DOHH2 (cell line): ENCODE results near the gene PTBP3.

Experiments
- H3F3A ChIP-seq: fragments of 200-600 bp; sonication (generic), shearing (Covaris generic); 2 replicates; pipeline ENCODE4 v1.6.0; 2016; ENCODE audit warnings: antibody characterized with exemption, mild to moderate bottlenecking; ENCODE audit not compliant: control insufficient read depth, insufficient read depth
- H3K27ac ChIP-seq: fragments of 200-600 bp; sonication (generic); 2 replicates; pipeline ENCODE4 v1.5.1; 2014; ENCODE audit warnings: low read depth, mild to moderate bottlenecking, low read length, moderate library complexity
- H3K27me3 ChIP-seq: fragments of 200-600 bp; sonication (generic); 2 replicates; pipeline ENCODE4 v1.6.1; 2014; ENCODE audit warnings: mild to moderate bottlenecking, low read length, mixed read lengths; ENCODE audit not compliant: control insufficient read depth
- H3K36me3 ChIP-seq: fragments of 200-600 bp; sonication (generic); 2 replicates; pipeline ENCODE4 v1.6.1; 2014; ENCODE audit warnings: mild to moderate bottlenecking, low read length, moderate library complexity, mixed read lengths; ENCODE audit not compliant: control insufficient read depth
- H3K4me1 ChIP-seq: fragments of 200-600 bp; sonication (generic); 2 replicates; pipeline ENCODE4 v1.6.1; 2014; ENCODE audit warnings: mild to moderate bottlenecking, low read length, mixed read lengths; ENCODE audit not compliant: control insufficient read depth
- H3K4me2 ChIP-seq: fragments of 200-600 bp; sonication (generic); 2 replicates; pipeline ENCODE4 v1.6.0; 2014; ENCODE audit warnings: mild to moderate bottlenecking, low read length, moderate library complexity
- H3K4me3 ChIP-seq: fragments of 200-600 bp; sonication (generic); 2 replicates; pipeline ENCODE4 v1.5.1; 2014; ENCODE audit warnings: mild to moderate bottlenecking, low read length, mixed read lengths
- H3K79me2 ChIP-seq: fragments of 200-600 bp; sonication (generic); 2 replicates; pipeline ENCODE4 v1.6.1; 2014; ENCODE audit warnings: mild to moderate bottlenecking, low read length, mixed read lengths; ENCODE audit not compliant: control insufficient read depth
- H3K9me2 ChIP-seq: fragments of 200-600 bp; sonication (generic); replicated peaks from 2 replicates; pipeline ENCODE4 v1.6.1; 2014; ENCODE audit warnings: mild to moderate bottlenecking, low read length, mixed read lengths; ENCODE audit not compliant: control insufficient read depth
- H3K9me3 ChIP-seq: fragments of 200-600 bp; sonication (generic); 2 replicates; pipeline ENCODE4 v1.6.1; 2014; ENCODE audit warnings: antibody characterized with exemption, low read length, mixed read lengths; ENCODE audit not compliant: control insufficient read depth, insufficient read depth
- H4K20me1 ChIP-seq: fragments of 200-600 bp; sonication (generic); 2 replicates; pipeline ENCODE4 v1.6.0; 2014; ENCODE audit warnings: low read depth, mild to moderate bottlenecking, antibody characterized with exemption, low read length, moderate library complexity; ENCODE audit not compliant: control insufficient read depth, insufficient read depth
- EZH2phosphoT487 ChIP-seq: fragments of 200-600 bp; sonication (generic); IDR thresholded peaks from 2 replicates; pipeline ENCODE4 v1.6.1; 2017; ENCODE audit warnings: borderline replicate concordance, mild to moderate bottlenecking, antibody characterized with exemption, low read length, moderate library complexity, mixed read lengths
- TF ChIP-seq, protein P1 (sequence below): fragments of 200-600 bp; sonication (generic); IDR thresholded peaks from one replicate; pipeline ENCODE4 v1.5.1; 2014; ENCODE audit warnings: antibody characterized with exemption, mild to moderate bottlenecking, low read depth, low read length; ENCODE audit not compliant: poor library complexity, severe bottlenecking

PTBP3 gene, protein sequence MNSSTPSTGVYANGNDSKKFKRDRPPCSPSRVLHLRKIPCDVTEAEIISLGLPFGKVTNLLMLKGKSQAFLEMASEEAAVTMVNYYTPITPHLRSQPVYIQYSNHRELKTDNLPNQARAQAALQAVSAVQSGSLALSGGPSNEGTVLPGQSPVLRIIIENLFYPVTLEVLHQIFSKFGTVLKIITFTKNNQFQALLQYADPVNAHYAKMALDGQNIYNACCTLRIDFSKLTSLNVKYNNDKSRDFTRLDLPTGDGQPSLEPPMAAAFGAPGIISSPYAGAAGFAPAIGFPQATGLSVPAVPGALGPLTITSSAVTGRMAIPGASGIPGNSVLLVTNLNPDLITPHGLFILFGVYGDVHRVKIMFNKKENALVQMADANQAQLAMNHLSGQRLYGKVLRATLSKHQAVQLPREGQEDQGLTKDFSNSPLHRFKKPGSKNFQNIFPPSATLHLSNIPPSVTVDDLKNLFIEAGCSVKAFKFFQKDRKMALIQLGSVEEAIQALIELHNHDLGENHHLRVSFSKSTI

DNA sequence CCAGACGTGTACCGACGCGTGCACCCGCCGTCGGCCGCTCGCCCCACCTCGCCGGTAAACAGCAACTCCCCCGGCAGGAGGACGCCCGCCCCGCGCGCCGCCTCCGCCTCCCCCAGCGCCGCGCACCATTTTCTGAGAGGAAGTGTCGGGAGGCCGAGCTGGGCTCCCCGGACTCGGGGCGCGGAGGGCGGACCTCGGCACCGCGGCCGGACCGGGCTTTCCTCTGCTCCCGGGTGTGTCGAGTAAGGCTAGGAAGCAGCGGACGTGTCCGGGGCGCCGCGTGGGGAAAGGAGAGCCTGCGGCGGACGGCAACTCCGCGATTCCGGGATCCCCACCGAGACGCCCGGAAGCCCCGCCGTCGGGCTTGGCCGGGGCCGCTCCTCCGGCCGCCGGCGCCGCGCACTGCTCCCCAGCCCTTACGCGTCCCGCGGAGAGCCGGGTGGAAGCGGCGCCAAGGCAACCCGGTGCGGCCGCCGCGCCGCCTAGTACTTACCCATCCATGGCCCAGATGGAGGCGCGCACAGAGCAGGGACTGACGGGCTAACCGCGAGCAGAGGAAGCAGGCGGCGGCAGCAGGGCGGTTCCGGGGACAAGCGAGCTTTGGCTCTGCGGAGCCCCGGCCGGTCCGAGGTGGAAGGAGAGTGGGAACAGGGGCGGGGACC lies at the start of gene PTBP3:
Gene PTBP3, minus strand, starts transcription at position 643 of the 662 bp plus-strand sequence. CDS start 35,754 bp downstream, outside the sequence.
- Histone ChIP-seq H3K36me3 (peaks cover 3% of the 10 kb centered on the region; the same call in 1 of the 2 replicates), H3K79me2 (peaks cover 52% of the 10 kb centered on the region), H3K4me2 (peak within 1 kb of the TSS; percentile 86), H3K9me2 (no peaks in the 10 kb centered on the region), H3K27ac (peak within 1 kb of the TSS; percentile 81), H3K4me1 (peaks cover 29% of the 10 kb centered on the region), H3K4me3 (peak within 1 kb of the TSS; percentile 84), H4K20me1 (peaks cover 9% of the 10 kb centered on the region), H3F3A (no peaks in the 10 kb centered on the region), H3K27me3 (no peaks in the 10 kb centered on the region), H3K9me3 (no peaks in the 10 kb centered on the region)
- TF ChIP-seq EZH2phosphoT487, result no peak
- TF ChIP-seq, protein P1, sequence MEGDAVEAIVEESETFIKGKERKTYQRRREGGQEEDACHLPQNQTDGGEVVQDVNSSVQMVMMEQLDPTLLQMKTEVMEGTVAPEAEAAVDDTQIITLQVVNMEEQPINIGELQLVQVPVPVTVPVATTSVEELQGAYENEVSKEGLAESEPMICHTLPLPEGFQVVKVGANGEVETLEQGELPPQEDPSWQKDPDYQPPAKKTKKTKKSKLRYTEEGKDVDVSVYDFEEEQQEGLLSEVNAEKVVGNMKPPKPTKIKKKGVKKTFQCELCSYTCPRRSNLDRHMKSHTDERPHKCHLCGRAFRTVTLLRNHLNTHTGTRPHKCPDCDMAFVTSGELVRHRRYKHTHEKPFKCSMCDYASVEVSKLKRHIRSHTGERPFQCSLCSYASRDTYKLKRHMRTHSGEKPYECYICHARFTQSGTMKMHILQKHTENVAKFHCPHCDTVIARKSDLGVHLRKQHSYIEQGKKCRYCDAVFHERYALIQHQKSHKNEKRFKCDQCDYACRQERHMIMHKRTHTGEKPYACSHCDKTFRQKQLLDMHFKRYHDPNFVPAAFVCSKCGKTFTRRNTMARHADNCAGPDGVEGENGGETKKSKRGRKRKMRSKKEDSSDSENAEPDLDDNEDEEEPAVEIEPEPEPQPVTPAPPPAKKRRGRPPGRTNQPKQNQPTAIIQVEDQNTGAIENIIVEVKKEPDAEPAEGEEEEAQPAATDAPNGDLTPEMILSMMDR, result no peak

DNA sequence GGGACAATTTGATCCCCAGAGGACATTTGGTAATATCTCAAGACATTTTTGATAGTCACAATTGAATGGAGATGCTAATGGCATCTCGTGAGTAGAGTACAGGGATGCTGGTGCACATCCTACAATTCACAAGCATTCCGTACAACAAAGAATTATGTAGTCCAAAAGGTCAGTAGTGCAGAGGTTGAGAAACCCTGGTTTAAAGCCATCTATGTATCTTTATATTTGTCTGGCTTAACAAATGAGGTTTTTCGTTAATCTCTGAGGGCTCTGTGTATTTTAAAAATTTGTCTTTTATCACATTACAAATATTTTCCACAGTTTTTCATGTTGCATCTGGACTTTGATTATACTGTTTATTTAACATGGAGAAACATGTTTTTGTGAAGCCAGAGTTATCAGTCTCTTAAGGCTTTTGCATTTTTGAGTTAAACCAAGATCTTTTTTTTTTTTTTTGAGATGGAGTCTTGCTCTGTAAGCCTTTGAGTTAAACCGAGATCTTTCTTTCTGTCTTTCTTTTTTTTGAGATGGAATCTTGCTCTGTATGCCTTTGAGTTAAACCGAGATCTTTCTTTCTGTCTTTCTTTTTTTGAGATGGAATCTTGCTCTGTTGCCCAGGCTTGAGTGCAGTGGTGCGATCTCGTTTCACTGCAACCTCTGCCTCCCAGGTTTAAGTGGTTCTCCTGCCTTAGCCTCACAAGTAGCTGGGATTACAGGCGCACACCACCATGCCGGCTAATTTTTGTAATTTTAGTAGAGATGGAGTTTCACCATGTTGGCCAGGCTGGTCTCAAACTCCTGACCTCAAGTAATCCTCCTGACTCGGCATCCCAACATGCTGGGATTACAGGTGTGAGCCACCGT lies 49.3 kb upstream of the PTBP3 start:
- H4K20me1 ChIP-seq, result no peaks in the 10 kb centered on the region
- H3K9me2 ChIP-seq, result no peaks in the 10 kb centered on the region
- H3K4me1 ChIP-seq, result peaks cover 67% of the 10 kb centered on the region
- no peaks in the 10 kb centered on the region for H3K27me3 ChIP-seq
- peaks cover 14% of the 10 kb centered on the region for H3F3A ChIP-seq
- H3K27ac ChIP-seq, result peak overlapping the region; percentile 1; the same call in 1 of the 2 replicates
- H3K4me3 ChIP-seq, result peak overlapping the region; percentile 4
- TF ChIP-seq, protein P1, result no peak
- TF ChIP-seq EZH2phosphoT487, result no peak
- peaks cover 43% of the 10 kb centered on the region for H3K79me2 ChIP-seq
- no peaks in the 10 kb centered on the region for H3K9me3 ChIP-seq
- peaks cover 3% of the 10 kb centered on the region; the same call in 1 of the 2 replicates for H3K36me3 ChIP-seq
- H3K4me2 ChIP-seq, result peak overlapping the region; percentile 92

- H3K4me1 ChIP-seq, result peaks cover 69% of the 10 kb centered on the region
- peak overlapping the region; percentile 92 for H3K4me2 ChIP-seq
- H3K9me3 ChIP-seq, result no peaks in the 10 kb centered on the region
- no peaks in the 10 kb centered on the region for H3K9me2 ChIP-seq
- peaks cover 14% of the 10 kb centered on the region for H3F3A ChIP-seq
- no peak overlapping the region for H3K27ac ChIP-seq
- H3K27me3 ChIP-seq, result no peaks in the 10 kb centered on the region
- TF ChIP-seq, protein P1, result no peak
- TF ChIP-seq EZH2phosphoT487, result no peak
- peak overlapping the region; percentile 4 for H3K4me3 ChIP-seq
- H3K36me3 ChIP-seq, result peaks cover 3% of the 10 kb centered on the region; the same call in 1 of the 2 replicates
- H3K79me2 ChIP-seq, result peaks cover 43% of the 10 kb centered on the region
- H4K20me1 ChIP-seq, result no peaks in the 10 kb centered on the region
Measured at GRCh38 chr9:112382066-112382465, 48.6 kb upstream of the PTBP3 start.
